GM12891 (cell line): Measurements from ENCODE around the gene IL31RA.
A peak's percentile ranks its signal among the peaks of the same experiment; 100 is the strongest.

Source experiments
- DNase-seq: peaks from one replicate; pipeline ENCODE4 v3.0.0; 2011; ENCODE audit warnings: low spot score; ENCODE audit not compliant: insufficient read length
- FAIRE-seq: peaks from 2 replicates; lab custom pipeline; 2011; peaks lifted over from hg19 to GRCh38; lab: Jason Lieb, UNC
- PAX5 ChIP-seq: IDR thresholded peaks from 2 replicates; pipeline ENCODE4 v1.6.1; 2011; ENCODE audit warnings: low read length, moderate library complexity, mild to moderate bottlenecking; ENCODE audit not compliant: insufficient read depth, severe bottlenecking
- POLR2A ChIP-seq: IDR thresholded peaks from 2 replicates; pipeline ENCODE4 v1.6.1; 2011; ENCODE audit warnings: low read depth, low read length, control low read depth
- POLR2AphosphoS5 ChIP-seq: IDR thresholded peaks from 2 replicates; pipeline ENCODE4 v1.6.1; 2011; ENCODE audit warnings: low read depth, low read length, control low read depth
- POU2F2 ChIP-seq: IDR thresholded peaks from 2 replicates; pipeline ENCODE4 v1.6.1; 2011; ENCODE audit warnings: low read depth, mild to moderate bottlenecking, control low read depth, low read length, moderate library complexity
- SPI1 ChIP-seq: IDR thresholded peaks from 2 replicates; pipeline ENCODE4 v1.6.1; 2011; ENCODE audit warnings: low read depth, low read length, control low read depth
- TAF1 ChIP-seq: IDR thresholded peaks from 2 replicates; pipeline ENCODE4 v1.6.1; 2011; ENCODE audit warnings: low read depth, low read length, control low read depth

IL31RA gene

DNA sequence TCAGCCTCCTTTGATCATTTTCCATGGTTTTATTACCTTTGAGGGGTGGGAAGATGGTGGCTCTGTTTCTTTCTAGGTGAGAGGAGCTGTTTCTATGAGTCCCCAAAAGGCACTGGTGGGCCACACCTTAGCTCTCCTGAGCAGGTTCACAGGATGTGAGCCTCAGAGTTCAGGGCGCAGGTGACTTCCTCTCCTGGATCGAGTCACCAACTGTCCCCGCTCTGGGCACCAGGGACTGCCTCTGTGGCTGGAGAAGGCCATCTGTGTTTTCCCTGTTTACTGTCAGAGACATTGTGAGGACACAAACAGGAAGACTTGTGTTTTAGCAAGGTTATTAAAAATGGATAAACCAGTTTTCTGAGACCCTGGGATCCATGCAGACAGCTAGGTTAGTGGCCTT is 68.5 kb downstream of the IL31RA start:
- no peak for TF ChIP-seq POU2F2
- peak; percentile 59 for TF ChIP-seq SPI1
- TF ChIP-seq PAX5, result no peak
- no peak for DNase-seq
- FAIRE-seq, result peak; percentile 16

DNA sequence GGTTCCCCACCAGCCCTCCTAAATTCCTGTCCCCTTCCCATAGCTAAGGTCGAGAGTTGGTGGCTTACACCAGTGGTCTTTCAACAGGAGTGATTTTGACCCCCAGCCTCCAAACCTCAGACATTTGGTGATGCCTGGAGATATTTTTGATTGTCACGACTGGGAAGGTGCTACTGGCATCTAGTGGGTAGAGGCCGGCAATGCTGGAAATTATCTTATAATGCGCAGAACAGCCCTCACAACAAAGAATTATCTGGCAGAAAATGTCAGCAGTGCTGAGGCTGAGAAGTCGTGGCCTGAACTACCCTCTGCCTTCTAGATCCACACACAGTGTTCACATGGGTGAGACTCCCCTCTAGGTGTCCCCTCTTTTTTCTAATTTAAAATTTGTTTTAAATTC is 69.6 kb downstream of the IL31RA start:
- FAIRE-seq (no peak), DNase-seq (no peak)
- TF ChIP-seq POLR2A, result no peak
- TF ChIP-seq PAX5, result no peak
- TF ChIP-seq SPI1, result no peak
- no peak for TF ChIP-seq TAF1
- TF ChIP-seq POU2F2, result no peak
- TF ChIP-seq POLR2AphosphoS5, result no peak

DNA sequence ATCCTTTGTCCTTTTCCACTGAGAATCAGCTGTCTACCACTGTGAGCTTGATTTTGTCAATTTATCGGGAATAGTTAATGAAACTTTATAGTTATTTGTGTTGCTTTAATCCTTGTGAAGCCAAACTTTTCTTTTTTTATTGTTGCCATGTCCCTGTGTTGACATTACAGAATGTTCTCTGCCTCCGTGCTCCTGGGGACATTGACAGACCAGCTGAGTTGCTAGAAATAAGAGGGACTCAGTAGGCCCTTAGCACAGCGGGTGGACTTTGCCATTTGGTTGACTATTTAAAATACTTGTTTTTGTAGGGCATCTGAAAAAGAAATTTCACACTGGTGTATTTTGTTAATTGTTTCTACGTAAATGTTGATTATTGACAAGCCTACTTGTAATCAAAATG is 70.5 kb downstream of the IL31RA start:
- TF ChIP-seq POLR2A (no peak), PAX5 (no peak)
- DNase-seq, result no peak
- no peak for FAIRE-seq

DNA sequence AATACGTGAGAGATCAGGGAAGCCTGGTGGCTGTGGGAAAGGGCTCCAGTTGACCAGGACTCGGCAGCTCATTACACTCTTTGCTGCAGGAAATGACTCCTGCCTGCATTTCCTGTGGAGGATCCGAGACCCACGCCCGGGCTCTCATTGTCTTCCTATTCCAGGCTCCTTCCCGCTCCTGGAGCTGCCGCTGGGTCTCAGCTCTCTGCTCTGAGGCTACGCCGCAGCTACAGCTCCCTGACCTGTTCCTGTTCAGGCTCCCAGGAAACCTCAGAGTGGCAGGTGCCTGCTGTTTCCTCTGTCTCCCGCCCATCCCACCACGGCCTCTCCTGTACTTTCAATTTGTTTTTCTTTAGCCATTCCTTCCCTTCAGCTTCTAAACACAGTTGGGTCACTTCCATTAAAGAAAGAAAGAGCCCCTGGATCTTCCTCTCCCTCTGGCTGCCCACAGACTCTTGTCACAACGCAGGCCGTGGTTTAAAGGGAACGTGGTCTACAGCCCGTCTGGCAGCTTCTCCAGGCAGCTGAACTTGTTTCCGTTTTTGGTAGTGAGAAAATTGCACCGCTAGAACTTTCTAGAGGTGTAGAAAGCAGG is 72.1 kb downstream of the IL31RA start:
- DNase-seq (no peak), FAIRE-seq (peak; percentile 33)
- no peak for TF ChIP-seq POLR2AphosphoS5

DNA sequence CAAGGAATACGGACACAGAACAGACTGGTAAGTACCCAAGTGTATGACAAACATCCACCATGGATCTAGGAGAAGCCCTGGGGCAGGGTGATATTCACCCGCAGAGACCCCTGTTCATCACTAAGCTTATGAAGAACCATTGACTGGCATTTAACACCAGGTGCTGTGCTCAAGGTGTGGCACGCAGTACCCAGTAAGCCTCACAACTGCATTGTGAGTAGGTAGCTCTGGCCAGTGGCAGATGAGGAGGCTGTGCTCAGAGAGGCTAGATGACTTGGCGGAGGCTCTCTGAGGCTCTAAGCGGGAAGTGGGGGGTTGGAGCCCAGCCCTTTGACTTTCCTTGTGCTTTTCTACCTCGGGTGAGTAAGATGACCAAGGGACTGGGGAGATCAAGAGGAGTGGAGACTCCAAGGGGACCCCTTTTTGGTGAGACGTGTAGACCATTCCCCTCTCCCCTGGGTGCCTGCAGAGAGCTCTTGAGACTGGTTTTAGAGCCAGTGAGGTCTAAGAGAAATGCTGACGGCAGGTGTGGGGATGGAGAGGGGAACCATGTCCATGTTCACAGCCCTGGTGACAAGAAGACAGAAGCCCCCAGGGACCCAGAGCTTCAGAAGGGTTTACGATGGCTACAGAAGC is 72.8 kb downstream of the IL31RA start:
- FAIRE-seq (no peak), DNase-seq (no peak)
- TF ChIP-seq POU2F2 (no peak), POLR2AphosphoS5 (no peak), PAX5 (no peak), SPI1 (no peak), POLR2A (no peak), TAF1 (no peak)

DNA sequence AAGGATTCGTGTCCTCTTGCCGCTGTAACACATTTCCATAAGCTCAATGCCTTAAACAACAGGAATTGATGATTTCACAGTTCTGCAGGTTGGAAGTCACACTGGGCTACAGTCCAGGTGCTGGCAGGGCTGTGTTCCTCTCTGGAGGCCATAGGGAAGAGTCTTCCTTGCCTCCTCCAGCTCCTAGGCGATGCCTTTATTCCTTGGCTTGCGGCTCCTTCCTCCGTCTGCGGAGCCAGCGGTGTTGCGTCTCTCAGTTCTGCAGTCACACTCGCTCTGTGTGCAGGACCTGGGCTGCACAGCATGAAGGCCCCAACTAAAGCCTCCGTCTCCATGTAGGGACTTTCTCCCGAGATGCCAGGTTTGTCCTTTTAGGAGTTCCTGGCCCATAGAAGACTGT is 73.6 kb downstream of the IL31RA start:
- no peak for FAIRE-seq
- TF ChIP-seq TAF1, result no peak
- no peak for DNase-seq

DNA sequence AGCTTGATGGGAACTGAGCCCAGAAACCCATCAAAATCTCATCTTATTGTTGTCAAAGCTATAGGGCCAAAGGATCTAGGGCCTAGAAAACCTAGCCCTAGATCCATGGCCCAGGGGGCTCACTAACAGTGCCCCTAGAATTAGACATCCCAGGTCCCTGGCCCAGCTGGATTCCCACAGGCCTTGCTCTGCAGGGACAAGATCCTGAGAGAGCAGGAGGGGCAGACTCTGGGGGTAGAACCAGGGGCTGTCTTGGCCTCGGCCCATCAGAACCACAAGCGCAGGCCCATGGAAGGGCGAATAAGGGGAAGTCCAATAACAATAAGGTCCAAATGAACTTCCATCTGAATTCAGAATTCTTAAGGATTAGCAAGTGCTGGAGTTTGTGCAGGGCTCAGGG is 74.0 kb downstream of the IL31RA start:
- FAIRE-seq, result no peak

DNA sequence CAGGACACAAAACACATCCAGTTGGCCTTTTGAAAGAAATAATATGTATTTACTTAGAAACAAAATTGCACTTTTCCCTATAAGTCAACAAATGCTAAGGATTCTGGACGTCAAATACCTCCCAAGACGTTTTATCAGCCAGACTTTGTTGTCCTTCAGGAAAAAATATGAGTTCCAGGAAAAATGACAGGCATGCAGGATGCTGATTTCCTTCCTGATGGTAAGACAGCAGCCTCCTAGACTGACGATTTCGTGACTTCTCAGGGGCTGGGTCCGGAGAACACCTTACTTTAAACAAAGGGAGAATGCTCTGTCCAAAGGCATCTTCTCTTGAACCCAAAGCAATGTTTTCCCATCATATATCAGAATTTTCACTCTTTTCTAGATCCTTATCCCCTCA is 74.6 kb downstream of the IL31RA start:
- TF ChIP-seq POU2F2, result no peak
- TF ChIP-seq PAX5, result no peak
- no peak for FAIRE-seq
- no peak for DNase-seq

More for the DNA sequence above, 74.0 kb downstream of the IL31RA start:
- no peak for TF ChIP-seq POLR2AphosphoS5
- TF ChIP-seq POU2F2, result no peak
- TF ChIP-seq SPI1, result no peak
- no peak for TF ChIP-seq POLR2A
- no peak for TF ChIP-seq PAX5
- no peak for TF ChIP-seq TAF1
- no peak for DNase-seq

DNA sequence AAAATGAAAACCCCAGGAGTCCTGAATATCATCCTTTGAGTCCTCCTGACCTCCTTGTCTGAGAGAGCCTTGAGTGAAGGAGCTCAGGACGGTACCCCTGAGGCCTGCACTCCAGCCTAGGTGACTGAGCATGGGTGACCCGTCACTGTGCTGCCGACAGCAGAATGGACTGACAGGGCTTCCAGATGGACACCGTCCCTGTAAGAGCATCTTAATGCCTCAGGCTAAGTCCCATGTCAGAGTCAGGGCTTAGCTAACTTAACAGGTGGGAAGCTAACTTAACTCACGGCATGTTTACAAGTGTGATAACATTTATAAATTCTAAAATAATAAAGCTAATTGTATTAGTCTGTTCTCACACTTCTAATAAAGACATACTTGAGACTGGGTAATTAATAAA is 75.3 kb downstream of the IL31RA start:
- FAIRE-seq, result no peak
- TF ChIP-seq TAF1 (no peak), POLR2AphosphoS5 (no peak), SPI1 (no peak)
- DNase-seq, result no peak

DNA sequence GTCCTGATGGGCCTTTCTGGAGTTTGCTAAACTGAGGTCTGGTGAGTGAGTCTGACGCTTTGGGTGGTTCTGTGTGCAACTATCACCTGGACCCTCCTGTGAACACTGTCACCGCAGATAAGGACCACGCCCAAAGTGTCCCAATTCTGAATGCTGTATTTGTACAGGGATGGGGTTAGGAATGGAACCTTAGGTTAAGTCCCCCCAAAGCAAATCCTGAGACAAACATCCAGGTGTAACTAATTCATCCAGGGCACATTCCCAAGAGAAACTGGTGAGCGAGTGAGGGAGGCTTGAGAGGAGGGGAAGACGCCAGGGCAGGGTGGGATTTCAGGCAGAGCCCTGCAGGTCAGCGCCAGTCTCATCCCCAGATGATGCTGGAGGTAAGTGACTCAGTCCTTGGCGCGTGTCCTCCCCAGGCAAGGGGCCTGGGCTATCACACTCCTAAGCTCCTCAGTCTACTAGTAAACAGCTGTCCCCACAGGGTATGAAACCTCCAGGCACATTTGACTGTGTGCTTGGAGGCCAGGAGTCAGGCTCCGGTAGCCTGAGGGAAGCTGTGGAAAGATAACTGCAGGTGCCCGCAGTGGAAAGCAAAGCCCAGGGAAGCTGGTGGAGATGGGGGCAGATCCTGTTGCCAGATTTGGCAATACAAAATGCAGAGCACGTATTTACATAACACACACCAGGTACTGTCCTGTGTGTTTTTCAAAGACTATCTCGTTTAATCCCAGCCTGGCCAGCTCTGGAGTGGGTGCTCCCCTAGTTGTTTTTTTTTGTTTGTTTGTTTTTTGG is 76.9 kb downstream of the IL31RA start:
- DNase-seq, result no peak
- FAIRE-seq, result no peak
- no peak for TF ChIP-seq SPI1
- no peak for TF ChIP-seq PAX5
- no peak for TF ChIP-seq POU2F2
- no peak for TF ChIP-seq POLR2AphosphoS5
- no peak for TF ChIP-seq POLR2A
- TF ChIP-seq TAF1, result no peak
